IPS DF 19.7 (cell line): ENCODE data around the gene DAPK1.

ENCODE experiments used
- DNase-seq: peaks from one replicate; pipeline ENCODE4 v3.0.0-alpha.2; 2013; ENCODE audit warnings: low read depth, low spot score

DAPK1 gene

GRCh38 chr9:87516926-87517290 lies 19.2 kb downstream of the DAPK1 start:
- no peak for DNase-seq

- DNase-seq: no peak
These were observed 20.1 kb downstream of the DAPK1 start for GRCh38 chr9:87517732-87518131.

- DNase-seq: no peak
These were observed 21.2 kb downstream of the DAPK1 start for GRCh38 chr9:87518702-87519335.

GRCh38 chr9:87519461-87519860 lies 21.8 kb downstream of the DAPK1 start:
- DNase-seq: no peak

- DNase-seq: no peak
These were observed 22.6 kb downstream of the DAPK1 start for GRCh38 chr9:87520172-87520683.

- no peak for DNase-seq
These were observed 24.2 kb downstream of the DAPK1 start for GRCh38 chr9:87521834-87522233.

- DNase-seq: no peak
These were observed 26.4 kb downstream of the DAPK1 start for GRCh38 chr9:87524061-87524460.

- DNase-seq: no peak
These were observed 28.1 kb downstream of the DAPK1 start for GRCh38 chr9:87525546-87526303.

GRCh38 chr9:87527211-87527916 lies 29.7 kb downstream of the DAPK1 start:
- DNase-seq: no peak

GRCh38 chr9:87528969-87529368 lies 31.3 kb downstream of the DAPK1 start:
- no peak for DNase-seq

- no peak for DNase-seq
These were observed 32.0 kb downstream of the DAPK1 start for GRCh38 chr9:87529671-87530070.

- no peak for DNase-seq
These were observed 33.0 kb downstream of the DAPK1 start for GRCh38 chr9:87530716-87531115.

GRCh38 chr9:87531370-87532295 lies 34.0 kb downstream of the DAPK1 start:
- no peak for DNase-seq

- DNase-seq: no peak
These were observed 35.6 kb downstream of the DAPK1 start for GRCh38 chr9:87533271-87533670.

- DNase-seq: no peak
These were observed 36.4 kb downstream of the DAPK1 start for GRCh38 chr9:87534036-87534435.

- DNase-seq: no peak
These were observed 37.3 kb downstream of the DAPK1 start for GRCh38 chr9:87534957-87535356.

- no peak for DNase-seq
These were observed 38.3 kb downstream of the DAPK1 start for GRCh38 chr9:87535817-87536539.

- no peak for DNase-seq
These were observed 40.0 kb downstream of the DAPK1 start for GRCh38 chr9:87537625-87538024.

- no peak for DNase-seq
These were observed 42.9 kb downstream of the DAPK1 start for GRCh38 chr9:87540444-87541105.

GRCh38 chr9:87541663-87542062 lies 44.0 kb downstream of the DAPK1 start:
- DNase-seq: no peak
